H1 (cell line): Measurements from ENCODE around the gene SLC37A1. TPM values are rescaled to one million over a fixed set of nuclear protein-coding genes. Genes with fewer than 3 reads are reported as not detected.

ENCODE experiments used
- CTCF ChIA-PET: fragments of 300-600 bp; sonication (Branson Sonifier 250); formaldehyde crosslinking; loops from one replicate; lab custom pipeline; 2021; ENCODE audit not compliant: partially characterized antibody; lab: Charles Lee
- POLR2A ChIA-PET: fragments of 300-600 bp; sonication (Branson Sonifier 250); formaldehyde crosslinking; loops from one replicate; lab custom pipeline; 2021; ENCODE audit warnings: inconsistent platforms; ENCODE audit not compliant: partially characterized antibody; lab: Charles Lee
- DNase-seq, 2 experiments: peaks; one replicate each; pipeline versions ENCODE4 v3.0.0 to v3.0.0-alpha.2; 2010 to 2022; ENCODE audit warnings: low spot score in 2 of 2, low read depth in 1 of 2, mixed read lengths in 1 of 2
- FAIRE-seq: peaks from 2 replicates; lab custom pipeline; 2011; peaks lifted over from hg19 to GRCh38; lab: Jason Lieb, UNC
- H2AFZ ChIP-seq: 2 replicates; pipeline ENCODE4 v1.8.1; 2012; ENCODE audit warnings: low read length, inconsistent platforms
- H2AK5ac ChIP-seq: 2 replicates; pipeline ENCODE4 v1.6.1; 2013; ENCODE audit warnings: low read depth, low read length
- H2BK120ac ChIP-seq: replicated peaks from 2 replicates; pipeline ENCODE3; 2013; ENCODE audit warnings: low read depth, low read length, inconsistent platforms
- H2BK12ac ChIP-seq: 2 replicates; pipeline ENCODE4 v1.6.1; 2013; ENCODE audit warnings: low read depth, low read length
- H2BK15ac ChIP-seq: 2 replicates; pipeline ENCODE4 v1.6.1; 2013; ENCODE audit warnings: low read length
- H2BK20ac ChIP-seq: 2 replicates; pipeline ENCODE4 v1.6.1; 2013; ENCODE audit warnings: low read length
- H2BK5ac ChIP-seq: 2 replicates; pipeline ENCODE4 v1.6.1; 2013; ENCODE audit warnings: low read depth, low read length
- H3K14ac ChIP-seq: 2 replicates; pipeline ENCODE4 v1.6.1; 2013; ENCODE audit warnings: inconsistent platforms; ENCODE audit not compliant: insufficient read length
- H3K18ac ChIP-seq: 2 replicates; pipeline ENCODE4 v1.6.1; 2013; ENCODE audit warnings: low read length; ENCODE audit errors: extremely low read depth
- H3K23ac ChIP-seq: 2 replicates; pipeline ENCODE4 v1.6.1; 2013; ENCODE audit warnings: inconsistent platforms; ENCODE audit not compliant: insufficient read length
- H3K23me2 ChIP-seq: 2 replicates; pipeline ENCODE4 v1.6.1; 2013; ENCODE audit warnings: low read depth, low read length
- H3K27ac ChIP-seq: 2 replicates; pipeline ENCODE4 v1.6.1; 2011; ENCODE audit warnings: low read depth, low read length, inconsistent platforms
- H3K27me3 ChIP-seq, 4 experiments: replicated peaks in 1 of 4; 1 replicate in 1 of 4; 2 replicates in 3 of 4; pipeline versions ENCODE4 v1.6.1 to v1.8.1; 2011 to 2013; ENCODE audit warnings: low read length in 3 of 4, mild to moderate bottlenecking in 3 of 4, inconsistent platforms in 2 of 4, mixed read lengths in 2 of 4, moderate library complexity in 1 of 4; ENCODE audit not compliant: control insufficient read depth in 3 of 4, insufficient read depth in 3 of 4; ENCODE audit errors: extremely low read depth in 1 of 4
- H3K36me3 ChIP-seq, 4 experiments: 2 replicates each; pipeline versions ENCODE4 v1.6.1 to v1.8.1; 2011 to 2013; ENCODE audit warnings: mild to moderate bottlenecking in 4 of 4, low read length in 3 of 4, moderate library complexity in 2 of 4, control low read depth in 1 of 4, inconsistent platforms in 1 of 4; ENCODE audit not compliant: insufficient read depth in 4 of 4, control insufficient read depth in 2 of 4
- H3K4ac ChIP-seq: replicated peaks from 2 replicates; pipeline ENCODE3; 2013; ENCODE audit warnings: low read length, low read depth, mixed read lengths, inconsistent platforms; ENCODE audit not compliant: insufficient read length
- H3K4me1 ChIP-seq, 4 experiments: replicated peaks in 1 of 4; 1 replicate in 1 of 4; 2 replicates in 3 of 4; pipeline versions ENCODE4 v1.6.1 to v1.8.1; 2011 to 2013; ENCODE audit warnings: low read length in 3 of 4, inconsistent platforms in 2 of 4, mixed read lengths in 1 of 4; ENCODE audit not compliant: insufficient read depth in 4 of 4, control insufficient read depth in 3 of 4
- H3K4me2 ChIP-seq, 2 experiments: 2 replicates each; pipeline versions ENCODE4 v1.6.1 to v1.8.1; 2011 to 2013; ENCODE audit warnings: low read depth in 2 of 2, low read length in 2 of 2, control low read depth in 1 of 2, inconsistent platforms in 1 of 2, mild to moderate bottlenecking in 1 of 2; ENCODE audit not compliant: insufficient read depth in 1 of 2
- H3K4me3 ChIP-seq, 4 experiments: fragments of 200-600, 300-600 bp in 1 of 4; sonication (generic), shearing (Covaris generic), sonication (Bioruptor Twin) in 1 of 4; 2 replicates each; pipeline versions ENCODE4 v1.5.1 to v1.8.1; 2011 to 2016; ENCODE audit warnings: low read length in 4 of 4, low read depth in 3 of 4, control low read depth in 2 of 4, inconsistent platforms in 2 of 4, mild to moderate bottlenecking in 2 of 4, mixed read lengths in 1 of 4, moderate library complexity in 1 of 4; ENCODE audit not compliant: insufficient read depth in 2 of 4; ENCODE audit errors: extremely low read depth in 1 of 4
- H3K56ac ChIP-seq: replicated peaks from 2 replicates; pipeline ENCODE3; 2013; ENCODE audit warnings: low read depth, mild to moderate bottlenecking, mixed read lengths, low read length, inconsistent platforms; ENCODE audit not compliant: insufficient read length
- H3K79me1 ChIP-seq: 2 replicates; pipeline ENCODE4 v1.6.1; 2013; ENCODE audit warnings: low read depth, low read length, control low read depth
- H3K79me2 ChIP-seq, 2 experiments: 2 replicates each; pipeline versions ENCODE4 v1.6.1 to v1.8.1; 2012 to 2013; ENCODE audit warnings: low read length in 2 of 2, mild to moderate bottlenecking in 2 of 2, inconsistent platforms in 1 of 2; ENCODE audit not compliant: insufficient read depth in 2 of 2, control insufficient read depth in 1 of 2
- H3K9ac ChIP-seq, 4 experiments: replicated peaks in 1 of 4; 1 replicate in 1 of 4; 2 replicates in 3 of 4; pipeline versions ENCODE4 v1.6.1 to v1.8.1; 2011 to 2013; ENCODE audit warnings: low read depth in 3 of 4, low read length in 3 of 4, control low read depth in 2 of 4, mild to moderate bottlenecking in 2 of 4, moderate library complexity in 2 of 4, inconsistent platforms in 1 of 4; ENCODE audit errors: extremely low read depth in 1 of 4
- H3K9me3 ChIP-seq, 2 experiments: 2 replicates each; pipeline versions ENCODE4 v1.6.1 to v1.8.1; 2012 to 2013; ENCODE audit warnings: mild to moderate bottlenecking in 2 of 2, moderate library complexity in 2 of 2, control low read depth in 1 of 2, inconsistent platforms in 1 of 2, low read depth in 1 of 2, low read length in 1 of 2, mixed read lengths in 1 of 2; ENCODE audit not compliant: insufficient read depth in 2 of 2
- H4K20me1 ChIP-seq, 2 experiments: replicated peaks in 1 of 2; 2 replicates each; pipeline versions ENCODE3 to v1.8.1; 2011 to 2013; ENCODE audit warnings: inconsistent platforms in 2 of 2, low read length in 2 of 2, mild to moderate bottlenecking in 1 of 2; ENCODE audit not compliant: insufficient read depth in 2 of 2, control insufficient read depth in 1 of 2
- H4K5ac ChIP-seq: 2 replicates; pipeline ENCODE4 v1.6.1; 2013; ENCODE audit warnings: low read length, low read depth, mixed read lengths, inconsistent platforms; ENCODE audit not compliant: insufficient read length
- H4K8ac ChIP-seq: 2 replicates; pipeline ENCODE4 v1.8.0; 2013; ENCODE audit warnings: mild to moderate bottlenecking, moderate library complexity, low read length, inconsistent platforms; ENCODE audit not compliant: insufficient read depth; ENCODE audit errors: extremely low read depth
- H4K91ac ChIP-seq: replicated peaks from 2 replicates; pipeline ENCODE3; 2013; ENCODE audit warnings: low read length, mixed read lengths, inconsistent platforms; ENCODE audit not compliant: insufficient read length
- CEBPB ChIP-seq: IDR thresholded peaks from 2 replicates; pipeline ENCODE4 v1.6.1; 2012; ENCODE audit warnings: low read depth, low read length
- KDM1A ChIP-seq: fragments of 200-600, 300-600 bp; sonication (generic); IDR thresholded peaks from 2 replicates; pipeline ENCODE4 v1.7.1; 2016; ENCODE audit warnings: mild to moderate bottlenecking, low read length, borderline replicate concordance
- WGBS, 2 experiments: shearing (Covaris generic) in 1 of 2; methylation state at CpG; one replicate each; pipeline versions ENCODE4 v1.1.6 to v1.1.7; 2013 to 2015; ENCODE audit warnings: low lambda C conversion rate in 2 of 2, mixed read lengths in 2 of 2, inconsistent platforms in 1 of 2, low coverage in 1 of 2, missing lambda C conversion rate in 1 of 2; ENCODE audit not compliant: insufficient replicate concordance in 2 of 2, insufficient coverage in 1 of 2, insufficient read length in 1 of 2; ENCODE audit errors: extremely low coverage in 1 of 2, missing lambda C conversion rate in 1 of 2; 5-methylcytosine and 5-hydroxymethylcytosine counted together
- polyA plus RNA-seq, 7 experiments: library from polyadenylated mRNA; depleted of rRNA in 3 of 7; stranded (reverse) in 5 of 7; unstranded in 2 of 7; fragments of >200 nt in 5 of 7; fragments of 200-250 nt in 2 of 7; gene quantifications; 1 replicate in 5 of 7; 2 replicates in 1 of 7; 4 replicates in 1 of 7; pipeline versions ENCODE4 v1.2.1 to v1.2.3, GENCODE V29; 2011 to 2013; ENCODE audit warnings: missing spikeins in 2 of 7, mixed read lengths in 2 of 7
- total RNA-seq: library from RNA; stranded (reverse); fragmentation: NEBNext Ultra II Directional; extraction: Animal tissue kit (Norgen Biotek cat#: 25700); gene quantifications from 2 replicates; pipeline ENCODE4 v1.2.1, GENCODE V29; 2021

Gene SLC37A1
- total and polyA plus RNA-seq, 2 of the 8 experiments (the other 6 are each of a cell fraction or from before 2014, with no cell fraction given): 15.6 to 30.9 TPM

DNA sequence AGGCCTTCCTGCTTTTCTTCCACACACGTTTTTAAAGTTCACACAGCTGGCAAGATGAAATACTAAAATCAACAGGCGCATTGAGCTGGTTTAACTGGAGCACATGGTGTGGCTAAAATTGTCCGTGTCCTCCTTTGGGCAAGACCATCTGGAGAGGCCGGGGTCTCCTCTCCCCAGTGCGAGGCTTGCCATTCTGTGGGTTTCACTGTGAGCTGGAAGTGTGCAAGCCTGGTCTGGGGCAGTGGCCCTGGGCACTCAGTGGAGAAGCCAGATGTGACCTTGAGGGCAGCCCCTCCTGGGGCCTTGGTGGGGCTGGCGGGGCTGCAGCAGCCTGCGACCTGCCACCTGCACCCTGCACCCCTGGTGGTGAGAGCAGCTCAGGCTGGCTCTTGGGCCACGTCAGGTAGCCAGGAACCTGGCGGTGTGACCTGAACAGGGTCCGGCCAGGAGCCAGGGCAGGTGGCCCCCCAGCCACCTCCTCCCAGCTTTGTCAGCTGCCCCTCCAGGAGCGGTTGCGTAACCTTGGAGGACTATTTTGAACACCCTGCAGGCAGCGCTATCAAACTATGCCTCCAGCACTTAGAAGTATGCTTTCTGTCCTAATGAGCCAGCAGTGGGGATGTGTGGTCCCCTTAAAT lies 52.4 kb downstream of the SLC37A1 start:
- H2BK120ac ChIP-seq: no peak overlapping the region
- H3K27me3 ChIP-seq: no peaks in the 10 kb centered on the region
- H4K8ac ChIP-seq: peak overlapping the region; percentile 28; the same call in 1 of the 2 replicates
- no peak overlapping the region for H2BK15ac ChIP-seq
- POLR2A ChIA-PET: interaction anchor here (1.6 kb wide), 1 partner anchor 12 kb away, joined by 4 read pairs; no protein-coding TSS in a partner anchor
- H3K4me1 ChIP-seq: no peaks in the 10 kb centered on the region
- H3K56ac ChIP-seq: no peak overlapping the region
- H3K79me1 ChIP-seq: no peaks in the 10 kb centered on the region
- FAIRE-seq: no peak
- H3K79me2 ChIP-seq: no peaks in the 10 kb centered on the region
- H2BK12ac ChIP-seq: no peak overlapping the region
- no peak overlapping the region for H3K4me2 ChIP-seq
- no peak overlapping the region for H4K5ac ChIP-seq
- no peak overlapping the region for H2BK5ac ChIP-seq
- H4K91ac ChIP-seq: no peak overlapping the region
- no peak overlapping the region for H3K23ac ChIP-seq
- peak; percentile 47; the same call in 1 of the 2 replicates for TF ChIP-seq CEBPB
- TF ChIP-seq KDM1A: no peak
- CTCF ChIA-PET: interaction anchor here (1.0 to 2.2 kb wide), 7 partner anchors 10 to 117 kb away, joined by 3 to 7 read pairs (median 4); no protein-coding TSS in a partner anchor
- no peak overlapping the region for H3K27ac ChIP-seq
- no peak overlapping the region for H3K4ac ChIP-seq
- no peak for DNase-seq
- H3K9ac ChIP-seq: no peak overlapping the region
- H2BK20ac ChIP-seq: no peak overlapping the region
- WGBS, 2 experiments: 87% methylated on average over 13 of the region's 13 CpGs; no CpG with 5 or more reads in 1 of the 2 experiments
- H2AFZ ChIP-seq: no peak overlapping the region
- H2AK5ac ChIP-seq: no peak overlapping the region
- no peak overlapping the region for H3K4me3 ChIP-seq
- no peak overlapping the region for H3K18ac ChIP-seq
- peaks cover 2 to 10% (median 5%) of the 10 kb centered on the region in 4 experiments; a peak in 5 of 8 replicates for H3K36me3 ChIP-seq
- peaks cover 2% of the 10 kb centered on the region in 2 experiments for H4K20me1 ChIP-seq
- no peak overlapping the region for H3K14ac ChIP-seq
- no peaks in the 10 kb centered on the region for H3K9me3 ChIP-seq
- no peaks in the 10 kb centered on the region for H3K23me2 ChIP-seq
